HG02973 (cell line): ENCODE data around the gene BOLA2.
"Not testable (repeated sequence)": the region's sequence is repeated elsewhere in the genome, so short reads cannot be mapped to it uniquely, and the experiment has no call there.

Source experiments
- ATAC-seq: cut with Tn5 transposase; IDR thresholded peaks from one replicate; pipeline ENCODE4 v1.9.1; 2021; ENCODE audit warnings: moderate library complexity; ENCODE audit not compliant: unreplicated experiment

BOLA2 gene

DNA sequence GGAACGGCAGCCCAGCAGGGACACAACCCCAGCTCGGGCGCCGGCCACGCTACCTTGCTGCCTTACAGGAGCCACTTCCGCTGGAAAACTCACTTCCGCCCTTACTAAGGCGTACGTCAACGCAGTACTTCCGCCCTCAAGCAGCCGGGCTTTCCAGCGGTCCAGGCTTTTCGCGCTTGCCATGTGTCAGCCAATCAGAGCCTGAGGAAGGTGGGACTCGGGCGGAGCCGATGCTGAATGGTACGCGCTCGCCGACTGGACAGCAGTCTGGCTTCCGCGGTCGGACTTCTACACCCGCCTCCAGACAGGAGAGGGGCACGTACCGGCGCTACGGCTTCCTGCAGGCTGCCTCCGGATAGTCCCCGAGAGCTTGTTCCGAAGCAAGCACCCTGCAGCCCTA, at the start of gene BOLA2, which contains the start of gene SLX1B:
Gene BOLA2 (minus strand): TSS at position 83 of the 400 bp plus-strand sequence. CDS start 98 bp downstream, outside the sequence.
Gene SLX1B (plus strand): TSS at position 265 of the 400 bp plus-strand sequence.
- peak; percentile 80 for ATAC-seq

- not testable (repeated sequence) for ATAC-seq
Observed at GRCh38 chr16:29482276-29482675, 28.1 kb upstream of the BOLA2 start.

- ATAC-seq: not testable (repeated sequence)
Observed at GRCh38 chr16:29472065-29472464, 17.9 kb upstream of the BOLA2 start.

DNA sequence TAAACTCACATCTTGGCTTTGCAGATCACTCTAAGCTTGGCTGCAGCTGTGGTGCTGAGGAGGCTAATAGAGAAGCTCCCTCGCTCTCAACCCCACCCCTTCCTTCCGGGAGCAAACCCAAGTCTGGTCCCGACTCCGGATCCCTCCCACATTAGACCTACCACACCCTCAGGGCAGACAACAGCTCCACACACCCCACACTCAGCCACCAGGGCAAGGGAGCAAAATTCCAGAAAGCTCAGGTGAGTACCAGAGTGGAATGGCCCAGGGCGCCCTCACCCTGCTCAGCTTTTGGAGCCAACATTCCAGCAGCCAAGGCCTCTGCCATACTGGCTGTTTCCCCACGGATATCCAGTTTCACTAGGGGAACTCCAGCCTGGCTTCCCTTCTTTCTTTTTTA, 15.5 kb upstream of the BOLA2 start:
- ATAC-seq: not testable (repeated sequence)

DNA sequence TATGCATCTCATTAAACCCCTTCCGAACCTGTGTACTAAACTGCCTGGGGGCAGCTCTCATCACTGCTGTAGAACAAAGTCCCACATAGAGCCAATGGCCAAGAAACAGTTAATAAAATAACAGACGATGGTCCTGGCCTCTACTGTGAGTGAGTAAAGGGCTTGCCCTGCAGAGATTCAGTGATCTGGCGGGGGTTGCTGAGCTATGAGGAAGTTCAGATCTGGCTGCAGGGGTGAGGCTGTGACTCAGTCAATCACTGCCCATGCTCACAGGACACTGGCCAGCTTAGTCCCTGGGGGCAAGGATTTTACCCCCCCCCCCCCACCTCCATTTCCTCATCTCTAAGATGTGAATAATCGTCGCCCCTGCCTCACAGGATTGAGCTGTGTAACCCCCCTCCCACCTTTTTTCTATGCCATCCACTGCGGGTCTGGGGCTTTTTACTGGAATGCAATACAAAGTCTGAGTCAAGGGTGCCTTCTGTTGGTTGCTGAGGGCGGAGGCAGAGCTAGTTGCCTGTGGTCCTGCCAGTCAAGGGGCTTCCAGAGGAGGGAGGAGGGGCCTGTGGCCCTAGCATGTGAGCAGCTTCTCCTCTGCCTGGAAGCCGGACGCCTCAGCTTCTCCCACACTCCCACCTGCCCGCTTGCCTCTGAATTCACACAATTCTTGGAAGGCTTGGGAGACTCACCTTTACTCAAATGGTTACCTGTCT, 13.7 kb upstream of the BOLA2 start:
- ATAC-seq: not testable (repeated sequence)

DNA sequence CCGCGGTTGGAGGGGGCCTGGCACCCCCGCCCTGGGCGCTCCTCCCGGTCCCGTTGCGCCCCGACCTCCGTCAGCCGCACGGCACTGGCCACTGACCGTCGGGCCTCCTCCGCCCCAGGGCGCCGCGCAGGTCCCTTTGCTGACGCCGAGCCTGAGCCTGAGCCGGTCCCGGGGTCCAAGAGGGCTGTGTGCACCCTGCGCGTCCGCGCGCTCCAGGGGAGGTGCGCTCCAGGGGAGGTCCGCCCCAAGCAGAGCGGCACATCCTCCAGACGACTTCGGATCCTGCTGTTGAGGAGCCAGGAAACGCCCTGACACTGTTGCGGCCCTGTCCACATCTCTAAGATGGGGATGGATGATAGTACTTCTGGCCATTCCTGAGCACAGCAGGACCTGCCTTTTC, 12.8 kb upstream of the BOLA2 start:
- not testable (repeated sequence) for ATAC-seq

- ATAC-seq: not testable (repeated sequence)
Observed at GRCh38 chr16:29465985-29466824, 12.1 kb upstream of the BOLA2 start.

DNA sequence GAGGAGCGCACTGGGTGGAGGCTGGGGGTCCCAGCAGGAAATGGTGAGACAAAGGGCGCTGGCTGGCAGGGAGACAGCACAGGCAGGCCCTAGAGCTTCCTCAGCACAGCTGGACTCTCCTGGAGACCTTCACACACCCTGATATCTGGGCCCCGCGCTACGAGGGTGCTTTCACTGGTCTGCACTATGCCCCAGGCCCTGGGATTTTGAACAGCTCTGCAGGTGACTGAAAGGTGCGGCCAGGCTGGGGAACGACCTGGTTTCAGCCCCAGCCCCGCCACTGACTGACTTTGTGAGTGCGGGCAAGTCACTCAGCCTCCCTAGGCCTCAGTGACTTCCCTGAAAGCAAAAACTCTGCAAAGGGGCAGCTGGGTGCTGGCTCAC, 6.5 kb upstream of the BOLA2 start:
- not testable (repeated sequence) for ATAC-seq

DNA sequence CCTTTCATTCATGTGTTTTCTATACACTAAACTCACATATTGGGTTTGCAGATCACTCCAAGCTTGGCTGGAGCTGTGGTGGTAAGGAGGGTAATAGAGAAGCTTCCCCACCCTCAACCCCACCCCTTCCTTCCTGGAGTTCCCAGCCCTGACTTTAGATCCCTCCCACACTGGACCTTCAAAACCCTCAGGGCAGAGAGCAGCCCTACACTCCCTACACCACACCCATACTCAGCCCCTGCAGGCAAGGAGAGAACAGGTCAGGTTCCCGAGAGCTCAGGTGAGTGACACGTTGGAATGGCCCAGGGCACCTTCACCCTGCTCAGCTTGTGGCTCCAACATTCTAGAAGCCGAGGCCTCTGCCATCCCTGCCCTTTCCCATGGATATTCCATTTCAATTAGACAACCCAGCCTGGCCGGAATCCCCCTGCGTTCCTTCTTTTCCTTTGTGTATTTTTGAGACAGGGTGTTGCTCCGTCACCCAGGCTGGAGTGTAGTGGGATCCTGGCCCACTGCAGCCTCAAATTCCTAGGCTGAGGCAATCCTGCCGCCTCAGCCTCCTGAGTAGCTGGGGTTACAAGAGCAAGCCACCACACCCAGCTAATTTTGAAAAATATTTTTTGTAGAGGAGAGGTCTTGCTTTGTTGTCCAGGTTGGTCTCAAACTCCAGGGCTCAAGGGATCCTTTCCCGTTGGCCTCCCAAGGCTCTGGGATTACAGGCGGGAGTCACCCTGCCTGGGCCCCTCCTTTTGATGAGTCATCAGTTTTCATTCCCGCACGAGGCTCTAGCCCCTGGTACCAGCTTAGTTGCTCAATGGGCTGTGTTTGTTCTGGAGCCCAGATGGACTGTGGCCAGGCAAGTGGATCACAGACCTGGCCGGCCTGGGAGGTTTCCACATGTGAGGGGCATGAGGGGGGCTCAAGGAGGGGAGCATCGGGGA, 5.8 kb upstream of the BOLA2 start, which contains the start of gene SULT1A4:
Gene SULT1A4 (plus strand): TSS at position 208 of the 941 bp plus-strand sequence. CDS start 1,473 bp downstream, outside the sequence.
- ATAC-seq: not testable (repeated sequence)

- not testable (repeated sequence) for ATAC-seq
Observed at GRCh38 chr16:29457660-29458059, 3.5 kb upstream of the BOLA2 start.

GRCh38 chr16:29454828-29455227, 677 bp upstream of the BOLA2 start:
- peak; percentile 42 for ATAC-seq

DNA sequence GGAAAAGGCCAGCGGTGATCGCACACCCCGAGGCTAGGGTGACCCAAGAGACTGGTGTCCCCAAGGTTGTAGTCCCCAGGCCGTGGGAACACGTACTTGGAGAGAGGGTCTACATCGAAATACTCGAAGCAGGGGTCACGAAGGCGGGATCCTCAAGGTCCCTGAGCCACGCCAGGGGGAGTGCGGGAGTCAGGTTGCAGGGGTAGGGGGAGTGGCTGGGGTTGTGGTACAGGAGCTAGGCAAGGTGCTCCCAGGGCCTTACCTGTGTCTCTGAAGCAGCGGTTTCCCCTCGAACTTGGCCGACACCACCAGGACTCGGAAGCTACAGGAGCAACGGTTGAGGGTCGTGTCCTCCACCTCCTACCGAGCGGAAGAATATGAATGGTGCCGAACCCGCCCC, 397 bp downstream of the BOLA2 start:
- peak; percentile 10 for ATAC-seq

DNA sequence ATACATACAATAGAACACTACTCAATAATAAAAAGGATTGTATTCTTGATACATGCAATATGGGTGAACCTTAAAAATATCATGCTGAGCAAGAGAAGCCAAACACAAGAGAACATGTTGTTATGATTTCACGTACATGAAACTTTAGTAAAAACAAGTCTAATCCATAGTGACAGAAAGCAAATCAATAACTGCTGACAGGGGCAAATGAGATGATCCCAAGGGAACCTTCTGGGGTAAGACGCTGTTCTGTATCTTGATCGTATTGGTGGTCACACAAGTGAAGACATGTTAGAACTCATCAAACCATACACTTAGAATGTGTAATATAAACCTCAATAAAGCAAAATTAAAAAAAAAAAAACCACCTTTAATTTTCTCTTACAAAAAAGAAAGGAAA, 28.8 kb downstream of the BOLA2 start:
- ATAC-seq: not testable (repeated sequence)

GRCh38 chr16:29423587-29423986, 30.6 kb downstream of the BOLA2 start:
- ATAC-seq: not testable (repeated sequence)

DNA sequence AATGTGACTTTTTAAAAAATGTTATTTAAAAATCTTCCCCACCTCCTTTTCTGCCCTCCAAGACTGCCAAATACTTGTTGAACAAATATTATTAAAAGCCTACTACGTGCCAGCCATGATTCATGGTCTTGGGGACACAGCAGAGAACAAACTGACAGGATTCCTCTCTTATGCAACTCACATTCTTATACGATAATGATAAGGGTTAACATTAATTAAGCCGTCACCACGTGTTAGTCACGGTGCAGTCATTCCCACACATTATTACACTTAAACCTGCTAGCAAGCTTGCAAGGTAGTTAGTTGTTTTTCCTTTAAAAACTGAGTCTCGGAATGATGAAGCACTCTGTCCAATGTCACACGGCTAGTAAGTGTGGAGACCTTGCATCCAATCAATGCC, 48.9 kb downstream of the BOLA2 start:
- not testable (repeated sequence) for ATAC-seq
